ENCODE data around the gene HEY2. TPM values are rescaled to one million over a fixed set of nuclear protein-coding genes. Genes with fewer than 3 reads are reported as not detected.

The HEY2 gene
- total and polyA plus RNA-seq, 8 donors, result 0.83 to 3.8 (median 1.2) TPM; not detected in 2

DNA sequence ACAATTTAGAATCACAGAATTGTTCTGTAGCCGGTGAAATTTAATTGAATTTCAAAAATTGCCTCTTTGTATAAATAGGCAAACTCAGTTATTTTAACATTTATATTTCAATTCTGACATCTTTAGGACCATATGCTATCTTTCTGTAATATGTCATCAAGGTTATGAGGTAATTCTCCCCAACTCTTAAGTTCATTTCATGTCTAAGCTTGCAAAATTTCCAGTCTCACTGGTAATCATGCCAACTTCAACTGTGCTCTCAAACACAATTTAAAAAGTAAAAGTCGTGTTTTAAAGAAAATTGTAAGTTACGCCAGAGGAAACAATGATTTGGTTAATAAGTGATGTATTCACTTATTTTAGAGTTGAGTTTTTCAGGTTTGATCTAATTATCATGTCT is 42.7 kb downstream of the HEY2 start:
- H3K9me3 ChIP-seq, result no peaks in the 10 kb centered on the region
- intact Hi-C loops (cut with DNase I; ENCODE audit: low total_unique reads), result no loop called here
- H3K4me1 ChIP-seq, result peaks cover 17 to 75% (median 38%) of the 10 kb centered on the region in 4 donors
- peaks cover 0 to 5% (median 0%) of the 10 kb centered on the region in 4 donors for H3K36me3 ChIP-seq
- TF ChIP-seq POLR2A (IDR thresholded peaks at IDR 0.05), result no peak
- TF ChIP-seq, protein P1, sequence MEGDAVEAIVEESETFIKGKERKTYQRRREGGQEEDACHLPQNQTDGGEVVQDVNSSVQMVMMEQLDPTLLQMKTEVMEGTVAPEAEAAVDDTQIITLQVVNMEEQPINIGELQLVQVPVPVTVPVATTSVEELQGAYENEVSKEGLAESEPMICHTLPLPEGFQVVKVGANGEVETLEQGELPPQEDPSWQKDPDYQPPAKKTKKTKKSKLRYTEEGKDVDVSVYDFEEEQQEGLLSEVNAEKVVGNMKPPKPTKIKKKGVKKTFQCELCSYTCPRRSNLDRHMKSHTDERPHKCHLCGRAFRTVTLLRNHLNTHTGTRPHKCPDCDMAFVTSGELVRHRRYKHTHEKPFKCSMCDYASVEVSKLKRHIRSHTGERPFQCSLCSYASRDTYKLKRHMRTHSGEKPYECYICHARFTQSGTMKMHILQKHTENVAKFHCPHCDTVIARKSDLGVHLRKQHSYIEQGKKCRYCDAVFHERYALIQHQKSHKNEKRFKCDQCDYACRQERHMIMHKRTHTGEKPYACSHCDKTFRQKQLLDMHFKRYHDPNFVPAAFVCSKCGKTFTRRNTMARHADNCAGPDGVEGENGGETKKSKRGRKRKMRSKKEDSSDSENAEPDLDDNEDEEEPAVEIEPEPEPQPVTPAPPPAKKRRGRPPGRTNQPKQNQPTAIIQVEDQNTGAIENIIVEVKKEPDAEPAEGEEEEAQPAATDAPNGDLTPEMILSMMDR (IDR thresholded peaks at IDR 0.05), result no peak
- no peak for TF ChIP-seq POLR2AphosphoS5 (IDR thresholded peaks at IDR 0.05)
- no peaks in the 10 kb centered on the region for H3K27me3 ChIP-seq
- no peak for DNase-seq
- H3K4me3 ChIP-seq, result peak overlapping the region in 2 of 4 donors; percentile 87 to 97
- H3K27ac ChIP-seq, result peak overlapping the region in 1 of 5 donors; percentile 98
- 56 to 70% (median 68%) methylated on average over 3 of the region's 3 CpGs for whole genome bisulfite sequencing, 5 donors

DNA sequence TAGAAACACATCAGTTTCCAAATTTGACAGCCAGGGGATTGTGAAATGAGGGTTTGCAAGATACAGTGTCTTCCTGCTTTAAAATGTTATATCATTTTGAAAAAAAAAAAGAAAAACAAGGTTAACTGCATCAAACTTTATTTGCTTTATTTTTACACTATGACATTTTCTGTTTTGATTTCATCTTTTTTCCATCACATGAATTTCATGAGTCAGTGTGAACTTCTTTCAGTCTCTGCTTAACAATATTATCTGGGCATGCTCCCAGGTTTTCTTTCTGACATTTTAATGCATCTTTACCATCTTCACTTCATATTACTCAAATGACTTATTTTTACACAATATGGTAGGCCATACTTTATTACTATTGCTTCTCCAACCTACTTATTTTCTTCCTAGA is 43.2 kb downstream of the HEY2 start:
- H3K36me3 ChIP-seq, result peaks cover 0 to 6% (median 0%) of the 10 kb centered on the region in 4 donors
- H3K4me3 ChIP-seq, result no peak overlapping the region
- no peaks in the 10 kb centered on the region for H3K27me3 ChIP-seq
- peaks cover 17 to 80% (median 41%) of the 10 kb centered on the region in 4 donors for H3K4me1 ChIP-seq
- TF ChIP-seq, protein P1 (IDR thresholded peaks at IDR 0.05), result no peak
- no peak for TF ChIP-seq POLR2AphosphoS5 (IDR thresholded peaks at IDR 0.05)
- no peak for TF ChIP-seq EP300 (IDR thresholded peaks at IDR 0.05)
- TF ChIP-seq POLR2A (IDR thresholded peaks at IDR 0.05), result no peak
- DNase-seq, result no peak
- no peaks in the 10 kb centered on the region for H3K9me3 ChIP-seq
- peak overlapping the region in 1 of 5 donors; percentile 98 for H3K27ac ChIP-seq
- intact Hi-C loops (cut with DNase I; ENCODE audit: low total_unique reads), result no loop called here

DNA sequence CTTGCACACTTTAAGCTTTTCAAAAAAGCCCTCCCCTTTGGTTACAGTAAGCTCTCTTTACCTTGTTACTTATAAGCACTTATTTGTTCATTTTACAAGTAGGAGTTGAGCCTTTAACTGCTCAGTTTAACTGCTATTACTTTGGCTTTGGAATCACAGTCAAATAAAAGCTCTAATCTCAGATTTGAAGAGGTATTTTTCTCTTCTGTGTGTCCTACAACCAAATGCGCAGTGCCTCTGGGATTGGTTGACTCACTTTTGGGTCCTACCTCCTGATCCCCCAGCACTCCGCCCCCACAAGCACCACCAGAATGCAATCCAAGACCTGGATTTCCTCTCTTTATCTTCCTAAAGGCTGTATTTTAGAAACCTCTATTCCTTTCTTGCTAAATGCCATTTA is 43.8 kb downstream of the HEY2 start:
- peaks cover 0 to 6% (median 0%) of the 10 kb centered on the region in 4 donors for H3K36me3 ChIP-seq
- no peak for TF ChIP-seq EP300 (IDR thresholded peaks at IDR 0.05)
- no peak for TF ChIP-seq POLR2A (IDR thresholded peaks at IDR 0.05)
- no peak for TF ChIP-seq POLR2AphosphoS5 (IDR thresholded peaks at IDR 0.05)
- TF ChIP-seq, protein P1 (IDR thresholded peaks at IDR 0.05), result no peak
- peaks cover 17 to 84% (median 43%) of the 10 kb centered on the region in 4 donors for H3K4me1 ChIP-seq
- 70 to 89% (median 83%) methylated on average over 2 of the region's 2 CpGs for whole genome bisulfite sequencing, 5 donors
- H3K27ac ChIP-seq, result peak overlapping the region in 4 of 5 donors; percentile 0 to 98 (median 26)
- intact Hi-C loops (cut with DNase I; ENCODE audit: low total_unique reads), result no loop called here
- no peaks in the 10 kb centered on the region for H3K27me3 ChIP-seq
- no peaks in the 10 kb centered on the region for H3K9me3 ChIP-seq
- no peak overlapping the region for H3K4me3 ChIP-seq
- no peak for DNase-seq

DNA sequence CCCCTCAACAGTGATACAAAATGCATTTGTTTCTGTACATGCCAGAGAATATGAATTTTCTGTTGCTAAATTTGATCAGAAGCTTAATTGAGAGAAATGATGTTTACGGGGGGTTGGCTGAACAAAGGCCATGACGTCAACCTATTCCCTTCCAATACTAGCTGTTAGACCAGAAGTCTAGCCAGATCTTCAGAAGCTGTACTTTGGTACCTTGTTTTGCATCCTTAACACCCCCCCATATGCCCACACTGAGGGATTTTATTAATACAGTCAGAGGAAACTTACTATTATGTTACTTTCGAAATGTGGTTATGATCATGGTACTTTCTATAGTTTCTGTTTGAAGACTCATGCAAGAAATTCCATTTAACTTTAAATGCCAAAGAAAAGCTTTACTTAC is 44.4 kb downstream of the HEY2 start:
- Histone ChIP-seq H3K4me3 (no peak overlapping the region), H3K27me3 (no peaks in the 10 kb centered on the region), H3K36me3 (peaks cover 0 to 6% (median 0%) of the 10 kb centered on the region in 4 donors), H3K27ac (peak overlapping the region in 3 of 5 donors; percentile 0 to 98 (median 41)), H3K9me3 (no peaks in the 10 kb centered on the region), H3K4me1 (peaks cover 17 to 84% (median 43%) of the 10 kb centered on the region in 4 donors)
- WGBS, 5 donors, result 73 to 84% (median 78%) methylated on average over 3 of the region's 3 CpGs
- intact Hi-C loops (cut with DNase I; ENCODE audit: low total_unique reads), result no loop called here
- TF ChIP-seq EP300 (IDR thresholded peaks at IDR 0.05) (no peak), POLR2AphosphoS5 (IDR thresholded peaks at IDR 0.05) (no peak), POLR2A (IDR thresholded peaks at IDR 0.05) (no peak)
- TF ChIP-seq, protein P1 (IDR thresholded peaks at IDR 0.05), result no peak
- peak in 1 of 2 donors; percentile 51 for DNase-seq
